HG03442 (cell line): ENCODE results near the gene BTF3L4.
"Not testable (repeated sequence)": the region's sequence is repeated elsewhere in the genome, so short reads cannot be mapped to it uniquely, and the experiment has no call there.

Experiments used
- ATAC-seq: cut with Tn5 transposase; IDR thresholded peaks from one replicate; pipeline ENCODE4 v1.9.1; 2021; ENCODE audit warnings: mild to moderate bottlenecking, moderate library complexity; ENCODE audit not compliant: unreplicated experiment

The BTF3L4 gene

GRCh38 chr1:52055066-52055865, 829 bp upstream of the BTF3L4 start, which contains the start of gene TXNDC12:
TXNDC12 (minus strand) TSS chr1:52055191; CDS start chr1:52055096, 95 bp downstream.
- peak; percentile 41 for ATAC-seq

GRCh38 chr1:52055866-52056162, 281 bp upstream of the BTF3L4 start:
- no peak for ATAC-seq

GRCh38 chr1:52056937-52057231, 789 bp downstream of the BTF3L4 start:
- ATAC-seq = peak; percentile 26

GRCh38 chr1:52057255-52057654, 1.2 kb downstream of the BTF3L4 start:
- no peak for ATAC-seq

GRCh38 chr1:52057876-52058415, 1.9 kb downstream of the BTF3L4 start:
- ATAC-seq = no peak

- ATAC-seq = no peak
These were observed 3.2 kb downstream of the BTF3L4 start for GRCh38 chr1:52059321-52059720.

GRCh38 chr1:52059888-52060287, 3.8 kb downstream of the BTF3L4 start:
- no peak for ATAC-seq

- ATAC-seq = no peak
These were observed 4.7 kb downstream of the BTF3L4 start for GRCh38 chr1:52060822-52061221.

- ATAC-seq = no peak
These were observed 7.1 kb downstream of the BTF3L4 start for GRCh38 chr1:52063192-52063591.

- ATAC-seq = no peak
These were observed 14.6 kb downstream of the BTF3L4 start for GRCh38 chr1:52070704-52071103.

GRCh38 chr1:52072291-52072690, 16.2 kb downstream of the BTF3L4 start:
- ATAC-seq = no peak

GRCh38 chr1:52077277-52077676, 21.2 kb downstream of the BTF3L4 start:
- ATAC-seq = not testable (repeated sequence)

GRCh38 chr1:52080014-52080415, 23.9 kb downstream of the BTF3L4 start:
- ATAC-seq = no peak

- ATAC-seq = not testable (repeated sequence)
These were observed 31.8 kb downstream of the BTF3L4 start for GRCh38 chr1:52087892-52088291.

GRCh38 chr1:52094300-52094699, 38.2 kb downstream of the BTF3L4 start:
- ATAC-seq = not testable (repeated sequence)

- no peak for ATAC-seq
These were observed 40.1 kb downstream of the BTF3L4 start for GRCh38 chr1:52096216-52096615.

GRCh38 chr1:52098139-52098871, 42.2 kb downstream of the BTF3L4 start:
- no peak for ATAC-seq

GRCh38 chr1:52102336-52103013, 46.4 kb downstream of the BTF3L4 start:
- ATAC-seq = peak; percentile 61

- no peak for ATAC-seq
These were observed 55.4 kb downstream of the BTF3L4 start for GRCh38 chr1:52111492-52111891.

- ATAC-seq = no peak
These were observed 56.4 kb downstream of the BTF3L4 start for GRCh38 chr1:52112489-52112888.

GRCh38 chr1:52119301-52120079, 63.4 kb downstream of the BTF3L4 start:
- ATAC-seq = no peak
